NCI-H226 (cell line): ENCODE measurements around the gene POU2F2.

ENCODE experiments used
- DNase-seq: peaks from one replicate; pipeline ENCODE4 v3.0.0-alpha.2; 2015

The POU2F2 gene

GRCh38 chr19:42154471-42155323 is 22.5 kb upstream of the POU2F2 start:
- no peak for DNase-seq

GRCh38 chr19:42153672-42154433 is 21.6 kb upstream of the POU2F2 start:
- DNase-seq: no peak

GRCh38 chr19:42152910-42153671 is 20.8 kb upstream of the POU2F2 start:
- DNase-seq: no peak

- no peak for DNase-seq
Measured at GRCh38 chr19:42151782-42152684, 19.8 kb upstream of the POU2F2 start.

DNA sequence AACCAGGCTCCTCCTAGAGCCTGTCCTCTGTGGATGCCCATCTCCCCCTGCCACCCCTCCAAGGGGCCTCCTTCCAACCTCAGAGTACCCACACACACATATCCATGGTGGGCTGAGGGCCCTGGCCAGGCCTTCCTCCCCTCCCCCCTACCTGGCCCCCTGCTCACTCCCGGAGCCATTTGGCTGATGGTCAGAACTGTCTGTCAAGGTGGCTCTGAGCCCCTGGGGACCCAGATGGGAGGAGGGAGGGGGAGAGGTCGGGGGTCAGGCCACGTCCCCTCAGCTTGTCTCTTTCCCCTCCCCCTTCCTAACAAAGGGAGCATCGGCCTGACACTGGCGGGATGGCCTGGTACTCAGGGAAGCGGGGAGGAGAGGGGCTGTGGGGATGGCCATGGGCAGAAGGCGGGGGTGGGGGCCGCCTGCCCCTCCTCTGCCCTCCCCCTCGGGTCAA is 18.7 kb upstream of the POU2F2 start:
- DNase-seq: no peak

DNA sequence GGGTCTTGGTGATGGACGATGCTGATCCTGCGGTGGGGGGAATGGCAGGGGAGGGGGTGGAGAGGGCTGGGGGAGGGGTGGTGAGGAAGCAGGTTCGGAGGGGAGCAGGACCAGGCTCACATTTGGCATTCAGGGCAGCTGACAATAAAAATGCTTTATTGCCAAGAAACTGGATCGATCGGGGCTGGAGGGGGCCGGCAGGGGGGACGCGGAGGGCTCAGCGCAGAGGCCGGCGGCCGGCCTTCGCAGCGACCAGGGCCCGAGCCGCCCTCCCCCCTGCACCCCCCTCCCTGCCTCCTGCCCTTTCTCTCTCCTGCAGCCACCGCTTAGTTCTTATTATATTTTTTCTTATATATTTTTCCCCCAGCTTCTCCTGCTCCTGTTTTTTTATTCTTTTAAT is 18.1 kb upstream of the POU2F2 start:
- DNase-seq: no peak

GRCh38 chr19:42149447-42150202 is 17.4 kb upstream of the POU2F2 start:
- DNase-seq: no peak

GRCh38 chr19:42148266-42148665 is 16.0 kb upstream of the POU2F2 start:
- DNase-seq: no peak

- DNase-seq: peak; percentile 46
Measured at GRCh38 chr19:42143341-42144234, 11.3 kb upstream of the POU2F2 start.

- DNase-seq: peak; percentile 57
Measured at GRCh38 chr19:42140125-42140754, 8.0 kb upstream of the POU2F2 start.

DNA sequence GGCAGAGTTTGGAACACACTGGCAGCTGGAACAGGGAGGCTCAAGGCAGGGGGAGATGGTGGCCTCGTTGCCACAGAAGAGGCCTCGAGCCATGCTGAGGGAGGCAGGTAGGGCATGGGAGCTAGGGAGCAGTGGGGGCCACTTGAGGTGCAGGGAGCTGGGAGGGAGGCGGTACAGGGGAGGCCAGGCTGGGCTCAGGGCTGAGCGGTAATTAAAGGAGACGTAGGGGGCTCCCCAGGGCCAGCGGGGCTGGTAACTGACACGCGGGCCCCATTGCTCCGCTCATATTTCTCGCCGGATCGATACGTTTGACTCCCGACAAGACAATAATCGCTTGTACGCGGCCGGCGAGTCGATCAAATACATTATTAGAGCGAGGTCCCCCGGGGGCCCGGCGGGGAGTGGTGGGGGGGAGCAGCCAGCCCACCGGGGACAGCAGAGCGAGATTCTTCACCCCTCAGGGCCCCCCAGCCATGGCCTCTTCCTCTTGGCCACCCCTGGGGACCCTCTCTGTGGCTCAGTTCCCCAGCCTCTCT is 2.4 kb upstream of the POU2F2 start:
- no peak for DNase-seq

DNA sequence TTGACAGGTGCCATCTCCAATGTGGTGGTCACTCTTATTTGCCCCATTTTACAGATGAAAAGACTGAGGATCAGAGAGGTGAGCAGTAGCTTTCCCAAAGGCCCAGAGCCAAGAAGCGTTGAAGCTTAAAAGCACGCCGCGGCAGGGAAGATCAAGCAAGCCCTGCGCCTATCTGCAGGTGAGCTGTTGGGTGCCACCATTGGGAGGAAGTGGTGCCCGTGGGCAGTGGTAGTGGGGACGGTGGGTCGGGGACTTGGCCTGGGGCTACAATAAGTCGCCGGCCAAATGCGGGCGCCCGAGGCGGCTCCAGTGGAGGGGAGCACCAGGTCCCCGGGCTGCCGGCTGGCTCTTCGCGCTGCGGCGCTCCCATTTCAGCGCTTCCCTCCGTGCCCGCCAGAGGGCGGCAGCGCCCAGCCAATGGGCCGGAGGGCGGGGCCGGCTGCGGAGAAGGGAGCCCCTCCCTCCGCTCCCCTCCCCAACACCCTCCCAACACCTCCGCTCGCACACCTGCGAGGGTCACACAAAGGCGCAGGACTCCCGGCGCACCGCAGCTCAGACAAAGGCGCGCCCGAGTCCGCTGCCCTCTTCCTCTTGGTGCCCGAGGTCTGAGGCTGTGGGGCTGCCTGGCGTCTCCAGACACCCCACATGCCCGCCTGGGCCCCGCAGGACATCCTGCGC is 744 bp upstream of the POU2F2 start:
- DNase-seq: peak; percentile 50

DNA sequence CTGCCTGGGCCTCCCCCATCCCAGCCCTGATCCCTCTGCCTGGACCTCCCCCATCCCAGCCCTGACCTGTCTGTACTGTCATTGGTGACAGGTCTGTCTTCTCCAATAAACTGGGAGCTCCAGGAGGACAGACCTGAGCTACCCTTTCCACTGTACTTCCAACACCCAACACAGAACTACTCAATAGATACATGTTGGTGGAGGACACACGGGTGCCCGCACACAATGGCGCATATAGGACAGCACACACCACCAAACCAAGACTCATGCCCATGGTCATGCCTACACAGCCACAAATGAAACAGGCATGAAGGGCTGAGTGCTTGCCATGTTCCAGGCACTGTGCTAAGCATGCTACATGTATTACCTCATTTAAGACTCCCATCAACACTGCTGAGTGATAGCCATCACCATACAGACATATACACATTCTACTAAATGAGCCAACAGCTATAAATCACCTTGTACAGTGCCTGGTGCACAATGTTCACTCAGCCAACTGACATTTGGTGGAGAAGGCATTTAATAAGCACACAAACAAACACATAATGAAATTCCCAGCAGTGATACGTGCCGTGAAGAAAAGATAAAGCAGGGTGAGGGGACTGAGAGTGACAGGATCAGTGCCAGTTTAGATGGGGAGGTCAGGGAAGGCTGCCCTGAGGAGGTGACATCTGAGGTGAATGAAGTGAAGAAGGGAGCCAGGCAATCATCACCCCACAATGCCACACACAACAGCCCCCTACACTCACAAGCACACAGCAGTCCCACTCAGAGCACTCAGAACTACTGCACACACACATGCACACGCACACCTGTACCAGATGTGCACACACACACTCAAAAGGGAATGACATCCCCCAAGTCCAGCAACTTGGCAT is 857 bp downstream of the POU2F2 start:
- DNase-seq: no peak

DNA sequence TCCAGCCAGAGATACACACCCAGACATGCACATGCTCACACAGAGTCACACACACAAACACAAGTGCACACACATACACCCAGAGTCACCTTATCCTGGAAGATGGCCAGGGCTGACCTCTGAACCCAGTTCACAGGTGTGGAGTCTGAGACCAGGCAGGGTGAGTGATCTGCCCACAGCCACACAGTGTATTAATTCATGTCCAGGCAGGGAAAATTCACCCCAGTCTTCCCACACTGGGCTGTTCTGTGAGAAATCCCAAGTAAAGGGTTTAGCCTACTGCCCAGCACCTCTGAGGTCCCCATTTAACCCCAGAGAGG is 2.0 kb downstream of the POU2F2 start:
- no peak for DNase-seq

DNA sequence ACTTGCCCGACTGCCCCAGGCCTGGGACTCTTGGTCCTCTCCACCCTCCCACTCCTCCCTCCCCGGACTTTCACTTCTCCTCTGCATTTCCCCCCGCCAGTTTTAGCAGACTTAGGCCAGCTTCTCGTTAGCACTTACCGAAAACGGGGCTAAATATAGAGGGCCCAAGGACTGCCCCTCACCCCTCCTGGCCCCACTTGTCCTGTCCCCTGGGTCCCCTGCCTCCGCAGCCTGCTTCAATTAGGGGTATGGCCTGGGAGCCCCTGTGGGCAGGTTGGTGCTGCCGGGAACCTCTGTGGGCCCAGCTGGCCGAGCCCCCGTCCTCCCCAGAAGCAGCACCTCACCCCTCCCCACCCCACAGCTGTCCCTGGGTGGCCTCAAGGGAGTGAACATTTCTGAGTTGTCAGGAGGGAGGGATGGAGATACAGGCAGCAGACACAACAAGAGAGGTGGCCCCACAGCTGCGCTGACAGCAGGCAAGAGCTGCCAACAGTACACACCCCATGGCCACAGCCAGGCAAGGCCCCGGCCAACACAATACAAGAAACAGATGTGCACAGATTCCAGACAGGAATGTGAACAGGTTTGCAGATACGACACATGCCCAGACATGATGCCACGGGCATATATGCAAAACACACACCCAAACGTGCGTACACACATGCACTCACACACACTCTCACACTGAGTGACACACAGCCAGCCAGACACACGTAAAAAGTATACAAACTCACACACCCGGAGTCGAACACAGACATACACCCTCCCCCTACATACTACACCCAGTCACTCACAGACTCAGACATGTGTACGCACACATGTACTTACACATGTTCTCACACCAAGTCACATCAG is 2.6 kb downstream of the POU2F2 start:
- no peak for DNase-seq

GRCh38 chr19:42126574-42126973 is 5.7 kb downstream of the POU2F2 start:
- DNase-seq: no peak

GRCh38 chr19:42125536-42125935 is 6.7 kb downstream of the POU2F2 start:
- no peak for DNase-seq
